Esophagus muscularis mucosa (tissue), 4 donors: Measurements from ENCODE around the gene LRRC52. TPM values are rescaled to one million over a fixed set of nuclear protein-coding genes. Genes with fewer than 3 reads are reported as not detected.

Experiments used
- DNase-seq: peaks from one replicate; pipeline ENCODE4 v3.0.0-alpha.2; 2017; ENCODE audit errors: extremely low spot score
- H3K27ac ChIP-seq, 4 donors: fragments of 200-600 bp; sonication (generic); replicated peaks in 1 of 4; 1 replicate in 3 of 4; 2 replicates in 1 of 4; pipeline ENCODE4 v1.5.1; 2016 to 2019; ENCODE audit warnings: mild to moderate bottlenecking in 1 of 4
- H3K27me3 ChIP-seq, 4 donors: fragments of 200-600 bp; sonication (generic); one replicate each; pipeline versions ENCODE4 v1.5.1 to v1.6.0; 2016 to 2019
- H3K36me3 ChIP-seq, 4 donors: fragments of 200-600 bp; sonication (generic); one replicate each; pipeline ENCODE4 v1.5.1; 2016 to 2019
- H3K4me1 ChIP-seq, 4 donors: fragments of 200-600 bp; sonication (generic); one replicate each; pipeline ENCODE4 v1.5.1; 2016 to 2019
- H3K4me3 ChIP-seq, 4 donors: fragments of 200-600 bp; sonication (generic); 1 replicate in 2 of 4; 2 replicates in 2 of 4; pipeline ENCODE4 v1.5.1; 2016 to 2019; ENCODE audit warnings: mild to moderate bottlenecking in 4 of 4, moderate library complexity in 1 of 4
- H3K9me3 ChIP-seq, 4 donors: fragments of 200-600 bp; sonication (generic); 1 replicate in 3 of 4; 2 replicates in 1 of 4; pipeline ENCODE4 v1.5.1; 2016 to 2019
- CTCF ChIP-seq, 3 experiments: fragments of 200-600 bp in 2 of 3; fragments of 450-650 bp in 1 of 3; sonication (generic) in 2 of 3; IDR thresholded peaks; one replicate each; pipeline ENCODE4 v1.5.1; 2017 to 2019; ENCODE audit warnings: antibody characterized with exemption in 3 of 3, mild to moderate bottlenecking in 2 of 3, moderate library complexity in 1 of 3
- EP300 ChIP-seq: sonication (generic); formaldehyde crosslinking; IDR thresholded peaks from one replicate; pipeline ENCODE4 v1.6.1; 2017; ENCODE audit warnings: antibody characterized with exemption
- POLR2A ChIP-seq: fragments of 450-650 bp; IDR thresholded peaks from one replicate; pipeline ENCODE4 v1.6.1; 2017; ENCODE audit warnings: antibody characterized with exemption, moderate library complexity, mild to moderate bottlenecking, low read depth
- POLR2AphosphoS5 ChIP-seq, 2 donors: sonication (generic); formaldehyde crosslinking; IDR thresholded peaks; one replicate each; pipeline ENCODE4 v1.6.1; 2017; ENCODE audit warnings: antibody characterized with exemption in 2 of 2
- WGBS: methylation state at CpG from one replicate; pipeline ENCODE4 v1.1.5; 2018; 5-methylcytosine and 5-hydroxymethylcytosine counted together
- intact Hi-C: fragments of 100-400 bp; cut with DNase I; formaldehyde crosslinking; loops from one replicate; pipeline ENCODE4 v1.15.1; 2023
- total RNA-seq, 4 donors: library from RNA; depleted of rRNA; stranded (reverse); fragments of >200 nt; gene quantifications; one replicate each; pipeline versions ENCODE4 v1.1.0 to v1.2.1, GENCODE V29; 2016

The LRRC52 gene
- total RNA-seq, 4 donors from 2014 or later = 0.17 TPM; not detected in 3

GRCh38 chr1:165610866-165611265 lies 67.1 kb downstream of the LRRC52 start:
- Histone ChIP-seq H3K9me3 (no peaks in the 10 kb centered on the region), H3K27ac (no peak overlapping the region), H3K36me3 (no peaks in the 10 kb centered on the region), H3K4me3 (no peak overlapping the region), H3K27me3 (peaks cover 0 to 13% (median 0%) of the 10 kb centered on the region in 4 donors), H3K4me1 (no peaks in the 10 kb centered on the region)
- intact Hi-C loops = no loop called here
- no peak for DNase-seq
- 42% methylated on average over 1 of the region's 1 CpG for WGBS
- no peak for TF ChIP-seq EP300
- TF ChIP-seq POLR2A = no peak
- TF ChIP-seq POLR2AphosphoS5 (IDR thresholded peaks at IDR 0.05) = no peak
- TF ChIP-seq CTCF (IDR thresholded peaks at IDR 0.05) = no peak

GRCh38 chr1:165612062-165612461 lies 68.3 kb downstream of the LRRC52 start:
- WGBS = 90% methylated on average over 3 of the region's 3 CpGs
- intact Hi-C loops = no loop called here
- no peak overlapping the region for H3K4me3 ChIP-seq
- H3K27me3 ChIP-seq = peaks cover 0 to 13% (median 0%) of the 10 kb centered on the region in 4 donors
- H3K27ac ChIP-seq = no peak overlapping the region
- TF ChIP-seq POLR2AphosphoS5 (IDR thresholded peaks at IDR 0.05) = no peak
- TF ChIP-seq CTCF (IDR thresholded peaks at IDR 0.05) = no peak
- TF ChIP-seq POLR2A = no peak
- TF ChIP-seq EP300 = no peak
- H3K4me1 ChIP-seq = no peaks in the 10 kb centered on the region
- H3K9me3 ChIP-seq = no peaks in the 10 kb centered on the region
- H3K36me3 ChIP-seq = no peaks in the 10 kb centered on the region
- no peak for DNase-seq

Other genes with a start within 250 kb of the LRRC52 start
- under 1 TPM in 3 of 4 donors, not detected in 1; 0.32 to 0.98 (median 0.33) TPM for gene LMX1A, start 187.3 kb upstream of the LRRC52 start, total RNA-seq
- gene RXRG, start 98.9 kb upstream of the LRRC52 start, total RNA-seq = 1 to 10 TPM; 1.7 to 3.9 (median 2.5) TPM
- 100 to 1,000 TPM; 202 to 257 (median 232) TPM for gene MGST3, start 87.2 kb downstream of the LRRC52 start, total RNA-seq
- gene ALDH9A1, start 154.6 kb downstream of the LRRC52 start, total RNA-seq = 10 to 100 TPM; 42.6 to 73.1 (median 66.1) TPM
- 10 to 100 TPM; 36.0 to 45.7 (median 37.8) TPM for gene TMCO1, start 224.9 kb downstream of the LRRC52 start, total RNA-seq